Adrenal gland (tissue), 5 donors: ENCODE results near the gene LAMP1.

ENCODE experiments used
- POLR2A ChIP-seq, 2 donors: fragments of 450-650 bp; IDR thresholded peaks; one replicate each; pipeline ENCODE4 v1.6.1; 2017; ENCODE audit warnings: antibody characterized with exemption in 2 of 2, mild to moderate bottlenecking in 2 of 2, moderate library complexity in 1 of 2
- TF ChIP-seq, protein P1 (sequence below), 6 experiments: fragments of 450-650 bp in 4 of 6; fragments of 200-600 bp in 2 of 6; sonication (generic) in 1 of 6; IDR thresholded peaks; 1 replicate in 5 of 6; 2 replicates in 1 of 6; pipeline versions ENCODE4 v1.5.1 to v1.8.0; 2016 to 2021; ENCODE audit warnings: antibody characterized with exemption in 6 of 6, mild to moderate bottlenecking in 2 of 6, moderate library complexity in 1 of 6
- donor health status: DM: no; HTN: no; CAD: no.

DNA sequence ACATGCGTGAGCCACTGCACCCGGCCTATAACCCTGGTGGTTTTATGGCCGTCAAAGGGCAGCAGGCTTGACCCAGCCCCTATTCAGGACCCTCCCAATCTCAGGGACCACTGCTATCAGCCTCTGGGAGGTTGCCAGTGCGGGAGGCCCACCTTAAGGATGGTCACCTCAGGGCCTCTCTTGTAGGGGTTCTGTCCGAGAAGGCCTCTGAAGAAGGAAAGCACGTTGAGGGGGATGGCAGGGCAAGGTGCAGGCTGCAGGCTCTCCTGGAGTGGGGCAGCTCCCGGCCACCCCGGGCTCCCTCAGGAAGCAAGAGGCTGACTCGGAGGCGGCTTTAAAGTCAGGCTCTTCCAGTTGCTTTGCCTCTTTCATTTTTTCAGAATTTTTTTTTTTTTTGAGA lies 72.8 kb downstream of the LAMP1 start:
- TF ChIP-seq, protein P1, sequence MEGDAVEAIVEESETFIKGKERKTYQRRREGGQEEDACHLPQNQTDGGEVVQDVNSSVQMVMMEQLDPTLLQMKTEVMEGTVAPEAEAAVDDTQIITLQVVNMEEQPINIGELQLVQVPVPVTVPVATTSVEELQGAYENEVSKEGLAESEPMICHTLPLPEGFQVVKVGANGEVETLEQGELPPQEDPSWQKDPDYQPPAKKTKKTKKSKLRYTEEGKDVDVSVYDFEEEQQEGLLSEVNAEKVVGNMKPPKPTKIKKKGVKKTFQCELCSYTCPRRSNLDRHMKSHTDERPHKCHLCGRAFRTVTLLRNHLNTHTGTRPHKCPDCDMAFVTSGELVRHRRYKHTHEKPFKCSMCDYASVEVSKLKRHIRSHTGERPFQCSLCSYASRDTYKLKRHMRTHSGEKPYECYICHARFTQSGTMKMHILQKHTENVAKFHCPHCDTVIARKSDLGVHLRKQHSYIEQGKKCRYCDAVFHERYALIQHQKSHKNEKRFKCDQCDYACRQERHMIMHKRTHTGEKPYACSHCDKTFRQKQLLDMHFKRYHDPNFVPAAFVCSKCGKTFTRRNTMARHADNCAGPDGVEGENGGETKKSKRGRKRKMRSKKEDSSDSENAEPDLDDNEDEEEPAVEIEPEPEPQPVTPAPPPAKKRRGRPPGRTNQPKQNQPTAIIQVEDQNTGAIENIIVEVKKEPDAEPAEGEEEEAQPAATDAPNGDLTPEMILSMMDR (IDR thresholded peaks at IDR 0.05): no peak
- no peak for TF ChIP-seq POLR2A (IDR thresholded peaks at IDR 0.05)
